Body of pancreas (tissue), 4 donors: Measurements from ENCODE around the gene DLGAP5. TPM values are rescaled to one million over a fixed set of nuclear protein-coding genes. Genes with fewer than 3 reads are reported as not detected.

Experiments
- ATAC-seq: fragments of 150-250 bp; one replicate; pipeline ENCODE4 v1.9.1; 2016
- DNase-seq, 4 donors: peaks; one replicate each; pipeline ENCODE4 v3.0.0-alpha.2; 2019
- H3K27ac ChIP-seq, 4 donors: fragments of 200-600 bp; sonication (generic); 1 replicate in 3 of 4; 2 replicates in 1 of 4; pipeline versions ENCODE4 v1.5.1 to v1.6.1; 2016 to 2019; ENCODE audit warnings: mild to moderate bottlenecking in 1 of 4, mixed read lengths in 1 of 4, moderate library complexity in 1 of 4
- H3K27me3 ChIP-seq, 2 donors: fragments of 200-600 bp; sonication (generic); one replicate each; pipeline ENCODE4 v1.6.0; 2016; ENCODE audit warnings: mild to moderate bottlenecking in 1 of 2
- H3K36me3 ChIP-seq, 2 donors: fragments of 200-600 bp; sonication (generic); replicated peaks in 1 of 2; 2 replicates each; pipeline ENCODE4 v1.5.1; 2016; ENCODE audit warnings: low read depth in 2 of 2; ENCODE audit not compliant: insufficient read depth in 1 of 2
- H3K4me1 ChIP-seq: fragments of 200-600 bp; sonication (generic); one replicate; pipeline ENCODE4 v1.6.0; 2016
- H3K4me3 ChIP-seq, 2 donors: fragments of 200-600 bp; sonication (generic); 1 replicate in 1 of 2; 2 replicates in 1 of 2; pipeline ENCODE4 v1.5.1; 2016 to 2019
- H3K9me3 ChIP-seq, 3 donors: fragments of 200-600 bp; sonication (generic); 1 replicate in 2 of 3; 2 replicates in 1 of 3; pipeline ENCODE4 v1.5.1; 2016
- POLR2A ChIP-seq, 3 donors: fragments of 450-650 bp; IDR thresholded peaks; one replicate each; pipeline ENCODE4 v1.6.1; 2016; ENCODE audit warnings: antibody characterized with exemption in 3 of 3, mild to moderate bottlenecking in 2 of 3
- WGBS, 2 donors: methylation state at CpG; one replicate each; pipeline ENCODE4 v1.1.5; 2017; 5-methylcytosine and 5-hydroxymethylcytosine counted together
- intact Hi-C: fragments of 100-400 bp; cut with DNase I; formaldehyde crosslinking; loops from one replicate; pipeline ENCODE4 v1.15.1; 2023
- total RNA-seq, 2 donors: library from RNA; depleted of rRNA; stranded (reverse); fragments of >200 nt; gene quantifications; one replicate each; pipeline ENCODE4 v1.1.0, GENCODE V29; 2016
- TF ChIP-seq, protein P1 (sequence below), 7 experiments: fragments of 450-650 bp in 4 of 7; fragments of 200-600 bp in 3 of 7; sonication (generic) in 3 of 7; IDR thresholded peaks; one replicate each; pipeline ENCODE4 v1.5.1; 2016 to 2019; ENCODE audit warnings: antibody characterized with exemption in 7 of 7

The DLGAP5 gene
- total RNA-seq, 2 donors from 2014 or later = not detected

- no peak for TF ChIP-seq POLR2A (IDR thresholded peaks at IDR 0.05)
- TF ChIP-seq, protein P1, sequence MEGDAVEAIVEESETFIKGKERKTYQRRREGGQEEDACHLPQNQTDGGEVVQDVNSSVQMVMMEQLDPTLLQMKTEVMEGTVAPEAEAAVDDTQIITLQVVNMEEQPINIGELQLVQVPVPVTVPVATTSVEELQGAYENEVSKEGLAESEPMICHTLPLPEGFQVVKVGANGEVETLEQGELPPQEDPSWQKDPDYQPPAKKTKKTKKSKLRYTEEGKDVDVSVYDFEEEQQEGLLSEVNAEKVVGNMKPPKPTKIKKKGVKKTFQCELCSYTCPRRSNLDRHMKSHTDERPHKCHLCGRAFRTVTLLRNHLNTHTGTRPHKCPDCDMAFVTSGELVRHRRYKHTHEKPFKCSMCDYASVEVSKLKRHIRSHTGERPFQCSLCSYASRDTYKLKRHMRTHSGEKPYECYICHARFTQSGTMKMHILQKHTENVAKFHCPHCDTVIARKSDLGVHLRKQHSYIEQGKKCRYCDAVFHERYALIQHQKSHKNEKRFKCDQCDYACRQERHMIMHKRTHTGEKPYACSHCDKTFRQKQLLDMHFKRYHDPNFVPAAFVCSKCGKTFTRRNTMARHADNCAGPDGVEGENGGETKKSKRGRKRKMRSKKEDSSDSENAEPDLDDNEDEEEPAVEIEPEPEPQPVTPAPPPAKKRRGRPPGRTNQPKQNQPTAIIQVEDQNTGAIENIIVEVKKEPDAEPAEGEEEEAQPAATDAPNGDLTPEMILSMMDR (IDR thresholded peaks at IDR 0.05) = no peak
- H3K4me3 ChIP-seq = no peak overlapping the region
- intact Hi-C loops = no loop called here
- ATAC-seq = no peak
- no peaks in the 10 kb centered on the region for H3K4me1 ChIP-seq
- no peaks in the 10 kb centered on the region for H3K36me3 ChIP-seq
- no peaks in the 10 kb centered on the region for H3K27me3 ChIP-seq
- no peak overlapping the region for H3K27ac ChIP-seq
- no peak for DNase-seq
- 93 to 94% methylated on average over 1 of the region's 1 CpG for WGBS, 2 donors
- no peaks in the 10 kb centered on the region for H3K9me3 ChIP-seq
Measured at GRCh38 chr14:55220230-55220629, 28.8 kb upstream of the DLGAP5 start.

- no peak for DNase-seq
- intact Hi-C loops = no loop called here
- H3K4me3 ChIP-seq = no peak overlapping the region
- no peak overlapping the region for H3K27ac ChIP-seq
- no peaks in the 10 kb centered on the region for H3K9me3 ChIP-seq
- no peak for ATAC-seq
- H3K36me3 ChIP-seq = no peaks in the 10 kb centered on the region
- TF ChIP-seq, protein P1 (IDR thresholded peaks at IDR 0.05) = no peak
- no peak for TF ChIP-seq POLR2A (IDR thresholded peaks at IDR 0.05)
- WGBS, 2 donors = 65 to 74% methylated on average over 10 of the region's 10 CpGs
- peaks cover 3% of the 10 kb centered on the region for H3K4me1 ChIP-seq
- no peaks in the 10 kb centered on the region for H3K27me3 ChIP-seq
Measured at GRCh38 chr14:55212634-55213033, 21.2 kb upstream of the DLGAP5 start.

DNA sequence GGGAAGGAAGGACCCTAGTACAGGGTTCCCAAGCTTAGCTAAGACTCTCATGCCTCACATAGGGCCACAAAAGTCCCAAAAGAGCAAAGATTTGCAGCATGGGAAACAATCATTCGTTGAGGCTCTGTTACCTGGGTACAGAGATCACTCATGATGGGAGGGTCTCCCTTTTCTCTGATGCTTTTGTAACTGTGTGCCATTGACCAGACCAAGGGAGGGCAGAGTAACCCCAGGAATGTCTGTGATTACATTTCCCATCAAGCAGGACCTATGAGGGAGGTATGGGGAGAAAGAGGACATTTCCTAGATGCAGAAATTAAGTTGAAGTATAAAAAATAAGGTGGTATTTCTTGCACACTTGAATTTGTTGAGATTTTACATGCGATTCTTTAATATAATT, 16.4 kb upstream of the DLGAP5 start:
- Histone ChIP-seq H3K27ac (no peak overlapping the region), H3K4me1 (no peaks in the 10 kb centered on the region), H3K36me3 (no peaks in the 10 kb centered on the region), H3K4me3 (no peak overlapping the region), H3K9me3 (no peaks in the 10 kb centered on the region), H3K27me3 (no peaks in the 10 kb centered on the region)
- intact Hi-C loops = no loop called here
- WGBS, 2 donors = 69 to 76% methylated on average over 2 of the region's 2 CpGs
- TF ChIP-seq, protein P1 (IDR thresholded peaks at IDR 0.05) = no peak
- TF ChIP-seq POLR2A (IDR thresholded peaks at IDR 0.05) = no peak
- no peak for DNase-seq
- ATAC-seq = no peak

- no peak for TF ChIP-seq POLR2A (IDR thresholded peaks at IDR 0.05)
- TF ChIP-seq, protein P1 (IDR thresholded peaks at IDR 0.05) = no peak
- no peaks in the 10 kb centered on the region for H3K36me3 ChIP-seq
- DNase-seq (no peak), ATAC-seq (no peak)
- no peak overlapping the region for H3K4me3 ChIP-seq
- 26 to 33% methylated on average over 2 of the region's 2 CpGs for WGBS, 2 donors
- H3K27me3 ChIP-seq = no peaks in the 10 kb centered on the region
- intact Hi-C loops = no loop called here
- no peak overlapping the region for H3K27ac ChIP-seq
- H3K4me1 ChIP-seq = no peaks in the 10 kb centered on the region
- H3K9me3 ChIP-seq = no peaks in the 10 kb centered on the region
Measured at GRCh38 chr14:55206175-55206693, 14.8 kb upstream of the DLGAP5 start.
